OCI-LY1 (cell line): Measurements from ENCODE around the gene ATP1B3.

Experiments
- H2AFZ ChIP-seq: fragments of 200-600 bp; sonication (generic), shearing (Covaris generic); 2 replicates; pipeline ENCODE4 v1.6.0; 2014; ENCODE audit warnings: antibody characterized with exemption, mild to moderate bottlenecking, low read length
- H3F3A ChIP-seq: fragments of 200-600 bp; sonication (generic), shearing (Covaris generic); 2 replicates; pipeline ENCODE4 v1.6.0; 2014; ENCODE audit warnings: mild to moderate bottlenecking, antibody characterized with exemption, low read length, moderate library complexity; ENCODE audit not compliant: insufficient read depth
- H3K27ac ChIP-seq: fragments of 200-600 bp; sonication (generic); 2 replicates; pipeline ENCODE4 v1.5.1; 2014; ENCODE audit warnings: low read length, mixed run types, mild to moderate bottlenecking, low read depth; ENCODE audit not compliant: poor library complexity, severe bottlenecking
- H3K27me3 ChIP-seq: fragments of 200-600 bp; sonication (generic); 2 replicates; pipeline ENCODE4 v1.6.0; 2014; ENCODE audit warnings: antibody characterized with exemption, mild to moderate bottlenecking, low read length, moderate library complexity; ENCODE audit not compliant: insufficient read depth
- H3K36me3 ChIP-seq: fragments of 200-600 bp; sonication (generic); 2 replicates; pipeline ENCODE4 v1.6.1; 2014; ENCODE audit warnings: mild to moderate bottlenecking, antibody characterized with exemption, low read length, moderate library complexity, mixed read lengths; ENCODE audit not compliant: insufficient read depth
- H3K4me1 ChIP-seq: fragments of 200-600 bp; sonication (generic); 2 replicates; pipeline ENCODE4 v1.5.1; 2014; ENCODE audit warnings: mild to moderate bottlenecking, low read length, moderate library complexity; ENCODE audit not compliant: insufficient read depth, severe bottlenecking
- H3K4me2 ChIP-seq: fragments of 200-600 bp; sonication (generic), shearing (Covaris generic); 2 replicates; pipeline ENCODE4 v1.6.1; 2014; ENCODE audit warnings: low read length
- H3K4me3 ChIP-seq: fragments of 200-600 bp; sonication (generic); 2 replicates; pipeline ENCODE4 v1.5.1; 2014; ENCODE audit warnings: low read length, low read depth, mild to moderate bottlenecking, mixed read lengths; ENCODE audit not compliant: poor library complexity, severe bottlenecking
- H3K79me2 ChIP-seq: fragments of 200-600 bp; shearing (Covaris generic); 2 replicates; pipeline ENCODE4 v1.6.1; 2016; ENCODE audit warnings: mixed run types, low read length, mixed read lengths; ENCODE audit not compliant: insufficient read depth
- H3K9ac ChIP-seq: fragments of 200-600 bp; sonication (generic), shearing (Covaris generic); 2 replicates; pipeline ENCODE4 v1.6.1; 2014; ENCODE audit warnings: mild to moderate bottlenecking, low read length, mixed read lengths
- H3K9me2 ChIP-seq: fragments of 200-600 bp; sonication (generic), shearing (Covaris generic); 2 replicates; pipeline ENCODE4 v1.6.1; 2014; ENCODE audit warnings: low read depth, mild to moderate bottlenecking, low read length, mixed read lengths
- H3K9me3 ChIP-seq: fragments of 200-600 bp; shearing (Covaris generic); 2 replicates; pipeline ENCODE4 v1.6.1; 2014; ENCODE audit warnings: low read length, mixed read lengths
- H4K20me1 ChIP-seq: fragments of 200-600 bp; sonication (generic), shearing (Covaris generic); 2 replicates; pipeline ENCODE4 v1.6.0; 2016; ENCODE audit warnings: mild to moderate bottlenecking, low read length; ENCODE audit not compliant: insufficient read depth
- EZH2 ChIP-seq: fragments of 200-600 bp; sonication (generic), shearing (Covaris generic); IDR thresholded peaks from 2 replicates; pipeline ENCODE4 v1.8.0; 2017; ENCODE audit warnings: borderline replicate concordance, mixed run types, mild to moderate bottlenecking, antibody characterized with exemption, low read length, moderate library complexity, mixed read lengths
- TF ChIP-seq, protein P1 (sequence below): fragments of 200-600 bp; sonication (generic), shearing (Covaris generic); IDR thresholded peaks from 2 replicates; pipeline ENCODE4 v1.5.1; 2017; ENCODE audit warnings: mild to moderate bottlenecking, antibody characterized with exemption, low read length, moderate library complexity, mixed read lengths

ATP1B3 gene

DNA sequence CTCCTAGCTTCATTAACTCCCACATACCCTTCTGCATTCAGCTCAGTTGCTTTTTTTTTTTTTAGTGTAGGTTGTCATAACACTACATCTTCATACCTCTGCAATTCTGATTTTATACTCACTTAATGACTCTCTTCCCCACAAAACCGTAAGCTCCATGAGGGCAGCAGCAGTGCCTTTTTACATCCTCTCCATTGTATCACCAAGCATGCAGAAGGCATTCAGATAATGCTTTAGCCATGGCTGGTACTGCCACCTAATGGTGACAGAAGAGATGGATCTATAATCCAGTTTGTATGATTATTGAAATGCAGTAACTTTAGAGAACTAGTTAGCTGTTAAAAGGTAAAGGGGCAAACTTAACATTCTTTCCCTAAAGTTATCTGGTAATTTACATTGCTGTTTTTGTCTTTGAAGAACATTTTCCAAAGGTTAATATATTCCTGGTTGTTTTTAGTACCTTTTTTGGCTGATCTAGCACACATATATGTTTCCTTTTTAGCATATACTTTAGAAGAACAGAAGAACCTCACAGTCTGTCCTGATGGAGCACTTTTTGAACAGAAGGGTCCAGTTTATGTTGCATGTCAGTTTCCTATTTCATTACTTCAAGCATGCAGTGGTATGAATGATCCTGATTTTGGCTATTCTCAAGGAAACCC lies 36.8 kb downstream of the ATP1B3 start:
- TF ChIP-seq, protein P1, sequence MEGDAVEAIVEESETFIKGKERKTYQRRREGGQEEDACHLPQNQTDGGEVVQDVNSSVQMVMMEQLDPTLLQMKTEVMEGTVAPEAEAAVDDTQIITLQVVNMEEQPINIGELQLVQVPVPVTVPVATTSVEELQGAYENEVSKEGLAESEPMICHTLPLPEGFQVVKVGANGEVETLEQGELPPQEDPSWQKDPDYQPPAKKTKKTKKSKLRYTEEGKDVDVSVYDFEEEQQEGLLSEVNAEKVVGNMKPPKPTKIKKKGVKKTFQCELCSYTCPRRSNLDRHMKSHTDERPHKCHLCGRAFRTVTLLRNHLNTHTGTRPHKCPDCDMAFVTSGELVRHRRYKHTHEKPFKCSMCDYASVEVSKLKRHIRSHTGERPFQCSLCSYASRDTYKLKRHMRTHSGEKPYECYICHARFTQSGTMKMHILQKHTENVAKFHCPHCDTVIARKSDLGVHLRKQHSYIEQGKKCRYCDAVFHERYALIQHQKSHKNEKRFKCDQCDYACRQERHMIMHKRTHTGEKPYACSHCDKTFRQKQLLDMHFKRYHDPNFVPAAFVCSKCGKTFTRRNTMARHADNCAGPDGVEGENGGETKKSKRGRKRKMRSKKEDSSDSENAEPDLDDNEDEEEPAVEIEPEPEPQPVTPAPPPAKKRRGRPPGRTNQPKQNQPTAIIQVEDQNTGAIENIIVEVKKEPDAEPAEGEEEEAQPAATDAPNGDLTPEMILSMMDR, result peak; percentile 97
- no peak for TF ChIP-seq EZH2
- Histone ChIP-seq H3K27me3 (no peaks in the 10 kb centered on the region), H3K27ac (no peak overlapping the region), H3K36me3 (peaks cover 85% of the 10 kb centered on the region), H3K79me2 (no peaks in the 10 kb centered on the region), H3K9ac (no peak overlapping the region), H4K20me1 (no peaks in the 10 kb centered on the region), H3K9me3 (no peaks in the 10 kb centered on the region), H3K4me2 (no peak overlapping the region), H3K4me1 (no peaks in the 10 kb centered on the region), H3K4me3 (no peak overlapping the region), H2AFZ (no peak overlapping the region), H3F3A (peaks cover 3% of the 10 kb centered on the region; the same call in 1 of the 2 replicates), H3K9me2 (no peaks in the 10 kb centered on the region)

DNA sequence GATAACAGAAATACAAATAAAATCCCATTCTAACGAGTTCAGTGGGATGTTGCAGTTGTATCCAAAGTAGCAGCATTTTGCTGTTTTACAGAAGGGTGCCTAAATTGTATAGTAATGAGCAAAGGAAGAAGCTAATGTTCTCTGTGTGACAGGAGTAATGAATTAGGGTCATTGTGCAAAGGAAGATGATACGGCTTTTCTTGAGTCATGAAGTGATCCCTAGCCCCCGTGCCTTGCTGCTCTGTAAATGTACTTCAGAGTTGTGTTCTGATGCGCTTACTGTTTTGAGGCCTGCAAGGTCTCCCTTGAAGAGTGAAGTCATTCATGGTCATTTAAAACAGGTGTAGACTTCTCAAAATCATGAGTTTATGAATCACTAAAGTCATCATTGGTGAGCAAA lies 37.9 kb downstream of the ATP1B3 start:
- TF ChIP-seq EZH2, result no peak
- TF ChIP-seq, protein P1, result no peak
- Histone ChIP-seq H3K9ac (no peak overlapping the region), H3K4me3 (no peak overlapping the region), H3K27me3 (no peaks in the 10 kb centered on the region), H2AFZ (no peak overlapping the region), H3K79me2 (no peaks in the 10 kb centered on the region), H3K4me1 (no peaks in the 10 kb centered on the region), H3F3A (peaks cover 3% of the 10 kb centered on the region; the same call in 1 of the 2 replicates), H3K4me2 (no peak overlapping the region), H3K9me3 (no peaks in the 10 kb centered on the region), H3K9me2 (no peaks in the 10 kb centered on the region), H4K20me1 (no peaks in the 10 kb centered on the region), H3K27ac (no peak overlapping the region), H3K36me3 (peaks cover 83% of the 10 kb centered on the region)

DNA sequence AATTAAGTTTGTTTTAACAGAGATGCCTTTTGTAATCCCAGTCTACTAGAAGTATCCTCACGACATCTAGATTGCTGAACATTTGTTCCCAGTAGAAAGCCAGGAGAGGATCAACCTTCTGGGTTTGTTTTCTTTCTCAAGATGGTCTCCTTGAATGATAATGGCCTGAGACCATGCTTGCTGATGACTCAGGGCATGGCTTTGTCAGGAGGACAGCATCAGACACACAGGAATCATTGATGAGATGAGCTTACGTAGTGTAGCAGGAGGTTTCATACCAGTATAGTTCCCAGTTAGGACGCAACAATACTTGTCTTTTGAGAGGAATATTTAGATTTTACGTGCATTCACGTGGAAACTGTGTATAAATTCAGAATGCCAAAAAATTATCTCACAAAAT lies 38.6 kb downstream of the ATP1B3 start:
- H3F3A ChIP-seq, result peaks cover 3% of the 10 kb centered on the region; the same call in 1 of the 2 replicates
- TF ChIP-seq EZH2, result no peak
- TF ChIP-seq, protein P1, result no peak
- H3K27me3 ChIP-seq, result no peaks in the 10 kb centered on the region
- no peaks in the 10 kb centered on the region for H3K79me2 ChIP-seq
- H3K27ac ChIP-seq, result no peak overlapping the region
- H3K4me1 ChIP-seq, result no peaks in the 10 kb centered on the region
- no peak overlapping the region for H3K4me3 ChIP-seq
- H3K9me2 ChIP-seq, result no peaks in the 10 kb centered on the region
- H3K4me2 ChIP-seq, result no peak overlapping the region
- H3K9ac ChIP-seq, result no peak overlapping the region
- H3K36me3 ChIP-seq, result peaks cover 82% of the 10 kb centered on the region
- no peaks in the 10 kb centered on the region for H4K20me1 ChIP-seq
- no peak overlapping the region for H2AFZ ChIP-seq
- H3K9me3 ChIP-seq, result no peaks in the 10 kb centered on the region
